GM21619 (cell line): ENCODE data around the gene POLR1C.
"Not testable (repeated sequence)": the region's sequence is repeated elsewhere in the genome, so short reads cannot be mapped to it uniquely, and the experiment has no call there.

Experiments
- ATAC-seq: cut with Tn5 transposase; IDR thresholded peaks from one replicate; pipeline ENCODE4 v1.9.1; 2021; ENCODE audit not compliant: unreplicated experiment

Gene POLR1C

DNA sequence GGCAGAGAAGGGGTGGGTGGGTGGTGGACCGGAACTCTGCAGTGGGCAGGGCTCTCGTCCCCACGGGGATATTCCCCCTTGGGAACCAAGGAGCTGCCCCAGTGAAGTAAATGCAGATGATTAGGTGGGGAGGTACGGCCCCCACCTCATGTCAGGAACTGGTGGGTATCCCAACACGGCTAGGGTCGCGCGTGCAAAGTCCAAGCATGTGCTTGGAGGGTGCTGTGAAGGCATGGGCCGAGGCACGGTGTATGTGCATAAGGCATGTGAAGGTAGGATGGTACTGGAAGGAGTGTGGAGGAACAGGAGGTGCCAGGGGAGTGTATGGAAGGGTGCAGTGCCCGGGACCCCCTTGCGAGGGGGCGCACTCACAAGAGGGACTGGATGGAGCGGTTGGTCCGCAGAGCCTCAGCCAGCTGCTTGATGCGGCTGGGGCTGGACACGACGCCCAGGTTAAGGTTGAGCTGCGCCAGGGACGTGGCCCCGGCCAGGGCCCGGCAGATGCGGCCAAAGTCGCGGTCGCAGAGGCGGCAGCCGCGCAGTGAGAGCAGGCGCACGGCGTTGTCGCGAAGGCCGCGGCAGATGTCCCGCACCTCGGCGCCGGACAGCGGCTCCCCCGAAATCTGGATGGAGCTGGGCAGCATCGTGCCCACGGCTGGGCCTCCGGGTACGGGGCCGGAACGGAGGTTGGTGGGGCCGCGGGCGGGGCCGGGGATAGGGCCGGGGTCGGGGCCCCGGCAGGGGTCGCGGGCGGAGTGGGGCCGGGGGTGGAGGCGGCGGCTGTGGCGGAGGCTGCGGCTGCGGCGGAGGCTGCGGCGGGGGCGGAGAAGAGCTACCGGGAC lies 7.5 kb upstream of the POLR1C start:
- no peak for ATAC-seq

- peak; percentile 59 for ATAC-seq
Measured at GRCh38 chr6:43509984-43510826, 6.7 kb upstream of the POLR1C start, which contains the start of gene LRRC73. Gene LRRC73 (minus strand): TSS chr6:43510346. CDS start chr6:43509785, 561 bp downstream.

- no peak for ATAC-seq
Measured at GRCh38 chr6:43510827-43511163, 6.1 kb upstream of the POLR1C start.

GRCh38 chr6:43511824-43512415 lies 5.0 kb upstream of the POLR1C start:
- no peak for ATAC-seq

DNA sequence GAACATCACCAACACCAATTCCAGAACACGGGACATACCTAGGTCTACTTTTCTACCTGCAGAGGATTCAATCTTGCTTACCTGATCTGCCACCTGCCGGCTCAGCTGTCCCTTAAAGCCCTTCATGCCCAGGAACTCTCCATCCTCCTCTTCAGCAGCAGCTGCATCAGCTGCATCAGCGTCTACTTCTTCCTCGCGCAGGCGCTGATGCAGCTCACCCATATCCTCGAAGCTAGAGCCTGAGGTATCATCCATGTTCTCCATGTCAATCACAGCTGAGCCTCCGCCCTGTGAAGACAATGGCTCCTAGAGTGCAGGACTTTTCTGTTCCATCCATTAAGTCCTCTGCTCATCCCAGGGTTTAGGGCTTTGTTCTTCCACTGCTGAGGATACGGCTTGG lies 1.1 kb upstream of the POLR1C start:
- no peak for ATAC-seq

- ATAC-seq: no peak
Measured at GRCh38 chr6:43516367-43516696, 557 bp upstream of the POLR1C start.

- ATAC-seq: no peak
Measured at GRCh38 chr6:43517505-43518357, 842 bp downstream of the POLR1C start.

- no peak for ATAC-seq
Measured at GRCh38 chr6:43520097-43520496, 3.2 kb downstream of the POLR1C start.

GRCh38 chr6:43521836-43522235 lies 4.9 kb downstream of the POLR1C start:
- no peak for ATAC-seq

DNA sequence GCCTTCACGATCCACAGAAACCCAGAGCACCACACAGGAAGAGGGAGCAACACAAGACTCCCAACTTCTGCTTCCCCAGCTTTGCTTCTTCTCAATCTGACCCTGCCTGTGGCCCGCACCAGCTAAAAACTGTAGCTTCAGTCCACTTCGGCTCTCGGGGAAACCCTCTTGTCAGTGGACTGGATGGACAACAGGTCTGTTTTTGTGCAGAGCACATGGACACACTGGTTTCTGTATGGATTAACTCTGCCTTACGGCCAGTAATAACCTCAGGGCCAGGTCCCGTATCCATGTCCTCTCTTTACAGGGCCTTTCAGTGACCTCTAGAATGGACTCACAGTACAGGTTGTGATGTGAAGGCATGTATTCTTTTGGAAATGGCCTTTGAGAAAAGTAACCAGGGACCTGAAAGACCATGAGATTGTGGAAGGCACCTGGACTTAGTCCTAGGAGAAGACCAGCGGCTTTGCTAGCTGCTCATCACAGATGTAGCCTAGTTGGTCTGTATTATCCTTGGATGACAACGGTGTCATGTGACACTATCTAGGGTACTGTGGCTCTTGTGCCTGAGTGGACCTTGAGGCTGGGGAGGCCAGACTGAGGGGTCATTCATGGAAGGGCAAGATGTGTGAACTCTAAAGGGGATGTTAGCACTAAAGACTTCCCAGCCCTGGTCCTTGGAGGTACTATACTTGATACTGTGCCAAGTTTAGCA lies 5.8 kb downstream of the POLR1C start:
- ATAC-seq: no peak

- no peak for ATAC-seq
Measured at GRCh38 chr6:43523284-43523683, 6.4 kb downstream of the POLR1C start.

DNA sequence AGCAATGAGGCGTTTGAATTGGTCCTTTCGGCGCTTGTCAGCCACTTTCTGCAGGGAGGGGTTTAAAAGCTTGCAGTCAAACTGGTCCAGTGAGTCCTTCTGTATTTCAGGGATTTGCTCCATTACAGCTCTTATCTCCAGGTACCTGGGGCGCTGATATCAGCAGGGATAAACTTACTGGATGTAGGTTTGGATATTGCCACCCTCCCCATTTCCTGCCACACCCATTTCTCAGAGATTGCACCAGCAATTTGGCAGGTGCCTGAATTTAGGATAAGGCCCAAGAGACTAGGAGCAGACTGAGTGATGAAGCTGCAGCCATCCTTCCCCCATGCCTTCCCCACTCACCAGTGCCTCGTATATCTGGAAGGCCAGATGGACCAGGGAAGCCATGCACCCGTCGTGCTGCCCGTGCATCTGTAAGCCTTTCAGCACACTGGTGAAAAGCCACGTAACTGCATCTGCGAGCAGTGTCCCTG lies 7.6 kb downstream of the POLR1C start:
- no peak for ATAC-seq

DNA sequence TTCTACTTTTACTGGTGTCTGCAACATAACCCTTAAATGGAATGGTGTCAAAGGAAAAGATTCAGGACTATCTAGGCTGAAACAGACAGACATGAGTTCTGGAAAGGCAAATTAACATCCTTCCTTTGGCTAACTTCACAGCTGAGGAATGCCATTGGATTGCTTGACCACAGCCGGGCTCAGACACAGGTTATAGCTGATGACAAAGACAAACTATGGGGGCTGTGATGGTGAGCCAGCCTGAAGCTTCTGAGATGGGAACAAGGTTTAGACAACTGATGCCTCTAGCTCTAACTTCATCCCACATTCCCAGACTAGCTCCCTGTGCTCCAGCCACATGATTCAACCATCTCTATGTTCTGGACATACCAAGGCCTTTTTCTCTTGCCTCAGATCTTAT lies 15.3 kb downstream of the POLR1C start:
- no peak for ATAC-seq

- not testable (repeated sequence) for ATAC-seq
Measured at GRCh38 chr6:43538986-43539385, 22.1 kb downstream of the POLR1C start.

- not testable (repeated sequence) for ATAC-seq
Measured at GRCh38 chr6:43539409-43539808, 22.5 kb downstream of the POLR1C start.

GRCh38 chr6:43540507-43540906 lies 23.6 kb downstream of the POLR1C start:
- no peak for ATAC-seq

GRCh38 chr6:43541774-43542471 lies 25.0 kb downstream of the POLR1C start:
- ATAC-seq: peak; percentile 64

DNA sequence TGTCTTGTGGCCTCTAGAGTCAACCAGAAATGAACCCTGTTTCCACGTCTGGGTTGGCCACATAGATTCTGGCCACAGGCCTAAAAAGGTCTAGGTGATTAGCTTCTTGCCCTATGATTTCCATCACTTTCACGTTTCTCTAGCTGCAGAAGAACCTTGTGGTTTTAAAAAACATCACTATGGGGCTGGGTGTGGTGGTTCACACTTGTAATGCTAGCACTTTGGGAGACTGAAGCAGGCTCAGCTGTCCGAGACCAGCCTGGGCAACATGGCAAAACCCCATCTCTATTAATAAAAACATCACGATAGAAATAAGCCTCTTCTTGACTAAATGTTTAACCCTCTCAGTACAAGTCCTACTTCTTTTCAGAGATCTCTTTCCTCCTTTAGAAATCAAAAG lies 27.6 kb downstream of the POLR1C start:
- no peak for ATAC-seq

DNA sequence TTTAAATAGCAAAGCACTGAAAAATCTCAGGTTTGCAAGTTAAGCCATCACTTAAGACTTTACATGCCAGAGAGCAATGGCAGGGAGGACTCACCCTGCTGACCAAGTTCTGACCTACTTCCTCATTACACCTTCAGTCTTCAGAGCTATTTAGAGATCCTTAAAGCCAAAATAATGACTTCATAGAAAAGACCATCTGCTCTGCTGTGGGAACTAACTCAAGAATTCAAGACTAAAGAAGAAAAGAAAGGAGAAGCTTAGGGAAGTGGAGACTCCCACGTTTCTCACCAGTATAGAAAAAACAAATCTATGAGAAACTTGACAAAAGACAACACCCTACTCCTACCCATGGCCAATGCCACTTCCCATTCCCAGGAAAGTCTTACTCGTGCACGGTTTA lies 30.3 kb downstream of the POLR1C start:
- no peak for ATAC-seq

- not testable (repeated sequence) for ATAC-seq
Measured at GRCh38 chr6:43557620-43558019, 40.7 kb downstream of the POLR1C start.
